DMS79 (cell line): ENCODE measurements around the gene CACNG8.

Experiments used
- DNase-seq: peaks from one replicate; lab custom pipeline; 2025; lab: John Stamatoyannopoulos, UW

Gene CACNG8

GRCh38 chr19:53961523-53962356 is 997 bp upstream of the CACNG8 start:
- DNase-seq: no peak

- no peak for DNase-seq
Observed at GRCh38 chr19:53965091-53965490, 2.4 kb downstream of the CACNG8 start.

- DNase-seq: no peak
Observed at GRCh38 chr19:53966931-53967330, 4.2 kb downstream of the CACNG8 start.

- DNase-seq: no peak
Observed at GRCh38 chr19:53969366-53969765, 6.6 kb downstream of the CACNG8 start.

- DNase-seq: no peak
Observed at GRCh38 chr19:53971673-53972072, 8.9 kb downstream of the CACNG8 start.

GRCh38 chr19:53977429-53977990 is 14.8 kb downstream of the CACNG8 start:
- DNase-seq: peak; percentile 62

GRCh38 chr19:53977991-53978731 is 15.4 kb downstream of the CACNG8 start:
- no peak for DNase-seq

GRCh38 chr19:53978975-53979801 is 16.5 kb downstream of the CACNG8 start:
- no peak for DNase-seq

- DNase-seq: no peak
Observed at GRCh38 chr19:53980539-53981375, 18.0 kb downstream of the CACNG8 start.

GRCh38 chr19:53981376-53981951 is 18.7 kb downstream of the CACNG8 start:
- DNase-seq: no peak

- DNase-seq: no peak
Observed at GRCh38 chr19:53982001-53982451, 19.3 kb downstream of the CACNG8 start.

GRCh38 chr19:53982611-53983010 is 19.9 kb downstream of the CACNG8 start:
- no peak for DNase-seq

GRCh38 chr19:53983457-53984289 is 20.9 kb downstream of the CACNG8 start:
- no peak for DNase-seq

GRCh38 chr19:53985863-53986262 is 23.1 kb downstream of the CACNG8 start:
- DNase-seq: no peak

- DNase-seq: no peak
Observed at GRCh38 chr19:53988981-53989380, 26.2 kb downstream of the CACNG8 start.

- DNase-seq: no peak
Observed at GRCh38 chr19:53989600-53990533, 27.1 kb downstream of the CACNG8 start.

GRCh38 chr19:53991224-53992113 is 28.7 kb downstream of the CACNG8 start, which contains the start of gene CACNG6:
TSS of gene CACNG6 (plus strand) at chr19:53991637. CDS start at chr19:53992878, 1,241 bp downstream.
- peak; percentile 40 for DNase-seq
